MCF 10A (cell line): Measurements from ENCODE around the gene BORCS5. TPM values are rescaled to one million over a fixed set of nuclear protein-coding genes. Genes with fewer than 3 reads are reported as not detected.

Experiments used
- BruUV-seq: library from RNA; stranded (reverse); fragments of 400-500 nt; replicated peaks from 2 replicates; lab custom pipeline; 2021; lab: Mats Ljungman, UMichigan
- CTCF ChIA-PET: fragments of 300-600 bp; sonication (Branson Sonifier 250); formaldehyde crosslinking; extraction: SDS; loops from one replicate; lab custom pipeline; 2021; ENCODE audit warnings: antibody characterized with exemption, inconsistent platforms; lab: Yijun Ruan, JAX
- POLR2A ChIA-PET: fragments of 300-600, 350-650 bp; sonication (Branson Sonifier 250); formaldehyde crosslinking; extraction: SDS; loops from one replicate; lab custom pipeline; 2020; ENCODE audit warnings: antibody characterized with exemption, inconsistent platforms; lab: Yijun Ruan, JAX
- DNase-seq: peaks from one replicate; pipeline ENCODE4 v3.0.0-alpha.2; 2018; ENCODE audit not compliant: unreplicated experiment
- H3K27ac Mint-ChIP-seq: one replicate; pipeline ENCODE4 v1.8.0; 2022; ENCODE audit warnings: mild to moderate bottlenecking, low read depth, mixed read lengths; ENCODE audit not compliant: unreplicated experiment
- H3K27me3 Mint-ChIP-seq: one replicate; pipeline ENCODE4 v1.8.0; 2022; ENCODE audit warnings: mixed read lengths; ENCODE audit not compliant: insufficient read depth, unreplicated experiment
- H3K36me3 Mint-ChIP-seq: one replicate; pipeline ENCODE4 v1.8.0; 2022; ENCODE audit warnings: mild to moderate bottlenecking, moderate library complexity, mixed read lengths; ENCODE audit not compliant: insufficient read depth, unreplicated experiment
- H3K4me1 Mint-ChIP-seq: one replicate; pipeline ENCODE4 v1.8.0; 2022; ENCODE audit warnings: mixed read lengths; ENCODE audit not compliant: insufficient read depth, unreplicated experiment
- H3K4me3 Mint-ChIP-seq: one replicate; pipeline ENCODE4 v1.8.0; 2022; ENCODE audit warnings: mild to moderate bottlenecking, moderate library complexity, mixed read lengths; ENCODE audit not compliant: unreplicated experiment
- H3K9me3 Mint-ChIP-seq: one replicate; pipeline ENCODE4 v1.8.0; 2022; ENCODE audit warnings: mixed read lengths; ENCODE audit not compliant: unreplicated experiment
- intact Hi-C: fragments of 100-400 bp; cut with micrococcal nuclease; formaldehyde crosslinking; loops from 2 replicates; pipeline ENCODE4 v1.14.1; 2022
- total RNA-seq: library from RNA; stranded (reverse); gene quantifications from 2 replicates; pipeline ENCODE4 v1.2.3, GENCODE V29; 2022
- TF ChIP-seq, protein P1 (sequence below): fragments of 200-600 bp; IDR thresholded peaks from one replicate; pipeline ENCODE4 v1.8.0; 2022; ENCODE audit warnings: antibody characterized with exemption, mild to moderate bottlenecking; ENCODE audit not compliant: unreplicated experiment

BORCS5 gene
- total RNA-seq, 1 experiment from 2014 or later: 11.0 TPM

DNA sequence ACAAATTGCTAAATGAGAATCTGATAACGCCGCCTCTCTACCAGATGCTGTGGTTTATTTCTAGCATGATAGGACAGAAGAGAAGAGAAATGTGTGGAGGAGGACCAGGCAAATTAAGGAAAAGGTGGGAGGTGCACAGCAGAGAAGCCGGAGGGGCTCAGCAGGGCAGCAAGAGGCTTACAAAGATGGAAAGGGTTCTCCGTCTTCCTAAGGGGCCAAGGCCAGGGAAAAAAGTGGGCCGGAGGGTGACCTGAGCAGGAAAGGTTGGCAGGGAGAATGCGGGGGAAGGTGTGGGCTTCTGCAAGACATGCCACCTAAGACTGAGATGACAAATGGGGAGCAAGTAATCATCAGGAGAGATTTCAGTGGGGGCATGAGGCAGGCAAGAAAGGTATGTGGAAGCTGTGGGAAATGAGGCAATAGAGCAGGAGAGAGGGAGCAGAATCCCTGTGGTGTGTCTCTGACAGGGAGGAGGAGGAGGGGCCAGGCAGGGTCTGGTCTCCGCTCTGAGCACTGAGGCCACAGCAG is 25.6 kb upstream of the BORCS5 start:
- intact Hi-C loops: no loop called here
- Mint-ChIP-seq H3K36me3 (peaks cover 19% of the 10 kb centered on the region), H3K4me1 (peaks cover 34% of the 10 kb centered on the region), H3K27ac (no peak overlapping the region), H3K9me3 (no peaks in the 10 kb centered on the region), H3K27me3 (no peaks in the 10 kb centered on the region), H3K4me3 (no peak overlapping the region)
- DNase-seq: no peak
- POLR2A ChIA-PET: no interaction called here
- CTCF ChIA-PET: interaction anchor here (0.5 to 1.6 kb wide), 5 partner anchors 21 to 295 kb away, joined by 3 to 6 read pairs (median 5); no protein-coding TSS in a partner anchor
- TF ChIP-seq, protein P1, sequence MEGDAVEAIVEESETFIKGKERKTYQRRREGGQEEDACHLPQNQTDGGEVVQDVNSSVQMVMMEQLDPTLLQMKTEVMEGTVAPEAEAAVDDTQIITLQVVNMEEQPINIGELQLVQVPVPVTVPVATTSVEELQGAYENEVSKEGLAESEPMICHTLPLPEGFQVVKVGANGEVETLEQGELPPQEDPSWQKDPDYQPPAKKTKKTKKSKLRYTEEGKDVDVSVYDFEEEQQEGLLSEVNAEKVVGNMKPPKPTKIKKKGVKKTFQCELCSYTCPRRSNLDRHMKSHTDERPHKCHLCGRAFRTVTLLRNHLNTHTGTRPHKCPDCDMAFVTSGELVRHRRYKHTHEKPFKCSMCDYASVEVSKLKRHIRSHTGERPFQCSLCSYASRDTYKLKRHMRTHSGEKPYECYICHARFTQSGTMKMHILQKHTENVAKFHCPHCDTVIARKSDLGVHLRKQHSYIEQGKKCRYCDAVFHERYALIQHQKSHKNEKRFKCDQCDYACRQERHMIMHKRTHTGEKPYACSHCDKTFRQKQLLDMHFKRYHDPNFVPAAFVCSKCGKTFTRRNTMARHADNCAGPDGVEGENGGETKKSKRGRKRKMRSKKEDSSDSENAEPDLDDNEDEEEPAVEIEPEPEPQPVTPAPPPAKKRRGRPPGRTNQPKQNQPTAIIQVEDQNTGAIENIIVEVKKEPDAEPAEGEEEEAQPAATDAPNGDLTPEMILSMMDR: no peak
- BruUV-seq: no TSS peak

DNA sequence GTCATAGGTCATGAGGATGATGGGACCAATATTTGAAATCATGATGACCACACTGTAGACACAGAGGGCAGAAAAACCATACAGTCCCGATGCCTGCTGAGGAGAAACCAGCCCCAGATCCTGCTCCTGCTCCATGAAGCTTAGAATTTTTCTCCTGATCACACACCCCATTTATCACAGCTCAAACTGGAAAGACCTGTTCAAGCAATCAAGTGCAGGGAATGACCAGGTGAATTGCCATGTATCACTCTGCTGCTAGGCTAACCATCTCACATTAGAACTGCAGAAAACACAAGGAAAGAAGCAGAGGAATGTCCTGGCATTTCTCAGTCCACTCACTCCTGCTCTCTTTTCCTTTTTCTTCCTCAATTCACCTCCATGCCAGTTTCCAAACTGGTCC is 25.0 kb upstream of the BORCS5 start:
- H3K9me3 Mint-ChIP-seq: no peaks in the 10 kb centered on the region
- H3K4me1 Mint-ChIP-seq: peaks cover 34% of the 10 kb centered on the region
- BruUV-seq: no TSS peak
- ChIA-PET CTCF (interaction anchor here (0.5 to 1.4 kb wide), 4 partner anchors 46 to 293 kb away, joined by 3 to 6 read pairs (median 4); no protein-coding TSS in a partner anchor), POLR2A (no interaction called here)
- no peak overlapping the region for H3K27ac Mint-ChIP-seq
- peaks cover 19% of the 10 kb centered on the region for H3K36me3 Mint-ChIP-seq
- no peaks in the 10 kb centered on the region for H3K27me3 Mint-ChIP-seq
- intact Hi-C loops: no loop called here
- TF ChIP-seq, protein P1: no peak
- DNase-seq: no peak
- H3K4me3 Mint-ChIP-seq: no peak overlapping the region

DNA sequence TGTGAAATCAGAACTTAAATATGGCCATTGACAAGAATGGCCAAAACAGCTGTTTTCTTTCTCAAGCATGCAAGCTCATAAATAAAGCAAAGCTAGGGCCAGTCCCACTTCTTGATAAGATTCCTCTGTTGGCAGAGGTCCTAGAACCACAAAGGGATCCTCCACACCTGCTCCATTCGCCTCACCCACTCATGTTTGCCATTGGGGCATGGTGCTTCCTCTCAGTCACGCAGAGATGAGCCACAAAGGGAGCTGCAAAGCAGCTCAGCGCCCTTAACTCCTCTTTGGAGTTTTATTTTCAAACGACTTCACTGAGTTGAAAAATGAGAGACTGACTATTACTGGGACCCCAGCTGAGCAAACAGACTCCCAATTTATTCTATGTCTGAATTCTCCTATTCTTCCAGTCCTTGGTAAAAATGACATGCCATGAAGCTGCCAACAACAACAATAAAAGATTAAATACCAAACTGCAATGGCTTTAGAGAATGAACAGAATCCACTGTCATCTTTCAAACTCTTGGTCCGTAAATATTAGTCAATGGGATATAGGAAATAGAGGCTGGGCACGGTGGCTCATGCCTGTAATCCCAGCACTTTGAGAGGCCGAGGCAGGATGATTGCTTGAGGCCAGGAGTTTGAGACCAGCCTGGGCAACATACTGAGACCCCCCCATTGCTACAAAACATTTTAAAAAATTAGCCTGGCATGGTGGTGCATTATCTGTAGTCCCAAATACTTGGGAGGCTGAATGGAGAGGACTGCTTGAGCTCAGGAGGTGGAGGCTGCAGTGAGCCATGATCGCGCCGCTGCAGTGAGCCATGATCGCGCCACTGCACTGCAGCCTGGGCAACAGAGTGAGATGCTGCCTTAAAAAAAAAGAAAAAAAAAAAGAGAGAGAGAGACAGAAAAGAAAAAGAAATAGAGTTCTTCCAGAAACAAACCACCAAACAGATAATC is 23.2 kb upstream of the BORCS5 start:
- H3K4me1 Mint-ChIP-seq: peaks cover 31% of the 10 kb centered on the region
- POLR2A ChIA-PET: interaction anchor here (1.2 kb wide), 1 partner anchor 24 kb away, joined by 7 read pairs; no protein-coding TSS in a partner anchor
- no TSS peak for BruUV-seq
- no peaks in the 10 kb centered on the region for H3K9me3 Mint-ChIP-seq
- peaks cover 19% of the 10 kb centered on the region for H3K36me3 Mint-ChIP-seq
- H3K27me3 Mint-ChIP-seq: no peaks in the 10 kb centered on the region
- intact Hi-C loops: loop anchor here (1.0 kb wide), 1 partner anchor 252 kb away; no protein-coding TSS in a partner anchor
- TF ChIP-seq, protein P1: no peak
- no peak for DNase-seq
- peak overlapping the region; percentile 84 for H3K27ac Mint-ChIP-seq
- no peak overlapping the region for H3K4me3 Mint-ChIP-seq
- CTCF ChIA-PET: interaction anchor here (0.6 to 3.3 kb wide), 18 partner anchors 9 to 753 kb away, joined by 3 to 12 read pairs (median 3); partner anchors contain the start of gene MANSC1
